GM12878 (cell line): Measurements from ENCODE around the gene RBMS1.

ENCODE experiments used
- ATF3 ChIP-seq: IDR thresholded peaks from 2 replicates; pipeline ENCODE4 v1.6.1; 2011; ENCODE audit warnings: low read depth, mild to moderate bottlenecking, low read length, moderate library complexity, borderline replicate concordance; ENCODE audit errors: extremely low read depth
- ATF7 ChIP-seq: fragments of 450-650 bp; IDR thresholded peaks from 2 replicates; pipeline ENCODE4 v1.6.1; 2016; ENCODE audit warnings: low read depth, mild to moderate bottlenecking
- IRF3 ChIP-seq: fragments of 450-650 bp; IDR thresholded peaks from 2 replicates; pipeline ENCODE4 v1.6.1; 2014; ENCODE audit warnings: mild to moderate bottlenecking

- no peak for TF ChIP-seq ATF3
- no peak for TF ChIP-seq IRF3
- no peak for TF ChIP-seq ATF7
These were observed at the start of gene RBMS1 for GRCh38 chr2:160493227-160494028.
